Ovary (tissue), 9 donors: ENCODE data around the gene ZNF598. TPM values are rescaled to one million over a fixed set of nuclear protein-coding genes. Genes with fewer than 3 reads are reported as not detected.

Experiments
- DNase-seq, 5 donors: peaks; one replicate each; pipeline ENCODE4 v3.0.0-alpha.2; 2019 to 2020
- H3K27ac ChIP-seq, 2 donors: fragments of 200-600 bp; one replicate each; pipeline versions ENCODE4 v1.5.1 to v1.8.0; 2019 to 2022
- H3K27me3 ChIP-seq: fragments of 200-600 bp; one replicate; pipeline ENCODE4 v1.8.0; 2022
- H3K36me3 ChIP-seq: fragments of 200-600 bp; sonication (generic); one replicate; pipeline ENCODE4 v1.5.1; 2019
- H3K4me1 ChIP-seq: one replicate; pipeline ENCODE4 v1.8.1; 2013; ENCODE audit warnings: mild to moderate bottlenecking, moderate library complexity; ENCODE audit not compliant: insufficient read depth
- H3K4me3 ChIP-seq: fragments of 200-600 bp; sonication (generic); one replicate; pipeline ENCODE4 v1.5.1; 2017
- H3K9me3 ChIP-seq, 2 donors: fragments of 200-600 bp in 1 of 2; sonication (generic) in 1 of 2; one replicate each; pipeline versions ENCODE4 v1.5.1 to v1.8.1; 2013 to 2019; ENCODE audit warnings: mild to moderate bottlenecking in 1 of 2, moderate library complexity in 1 of 2
- EP300 ChIP-seq: sonication (generic); formaldehyde crosslinking; IDR thresholded peaks from one replicate; pipeline ENCODE4 v1.6.1; 2017; ENCODE audit warnings: antibody characterized with exemption
- POLR2A ChIP-seq: fragments of 450-650 bp; IDR thresholded peaks from one replicate; pipeline ENCODE4 v1.6.1; 2017; ENCODE audit warnings: antibody characterized with exemption, mild to moderate bottlenecking, moderate library complexity
- WGBS, 3 donors: extraction: QIAGEN DNeasy Blood & Tissue Kit in 1 of 3; methylation state at CpG; one replicate each; pipeline versions ENCODE4 v1.1.5 to v1.1.7; 2013 to 2017; 5-methylcytosine and 5-hydroxymethylcytosine counted together
- intact Hi-C, 4 donors: fragments of 100-400 bp; cut with DNase I; formaldehyde crosslinking; loops; one replicate each; pipeline versions ENCODE4 v1.11.0 to v1.15.1; 2022 to 2023
- polyA plus RNA-seq, 2 donors: library from polyadenylated mRNA; stranded (reverse); fragments of 200-250 nt in 1 of 2; fragments of 350-450 nt in 1 of 2; fragmentation: Illumina TruSeq in 1 of 2; extraction: RNeasy Lipid Tissue Mini Kit (QIAGEN cat#74804) in 1 of 2; gene quantifications; one replicate each; pipeline ENCODE4 v1.2.3, GENCODE V29; 2013 to 2014
- total RNA-seq, 7 donors: library from RNA; depleted of rRNA in 2 of 7; stranded (reverse); fragments of >200 nt in 2 of 7; fragmentation: NEBNext Ultra II Directional in 3 of 7; extraction: Animal tissue kit (Norgen Biotek cat#: 25700) in 3 of 7; gene quantifications; one replicate each; pipeline versions ENCODE4 v1.1.0 to v1.2.4, GENCODE V29; 2016 to 2023
- TF ChIP-seq, protein P1 (sequence below), 3 donors: fragments of 450-650 bp in 2 of 3; fragments of 200-600 bp in 1 of 3; IDR thresholded peaks; one replicate each; pipeline versions ENCODE4 v1.5.1 to v1.8.0; 2016 to 2022; ENCODE audit warnings: antibody characterized with exemption in 3 of 3, mild to moderate bottlenecking in 1 of 3
- donor health status: DM: no; HTN: no; CAD: no; lungs with moderate emphysema.
- donor health status: DM: no; HTN: no; CAD: no.
- donor health status: Bipolar disorder and iron deficiency.
- donor health status: DM: yes; HTN: yes; CAD: no.
- donor health status: DM: no; HTN: no; CAD: no.
- donor health status: DM: yes; HTN: yes; CAD: no.

ZNF598 gene
- total and polyA plus RNA-seq, 9 donors, result 0.95 to 44.5 (median 30.3) TPM

DNA sequence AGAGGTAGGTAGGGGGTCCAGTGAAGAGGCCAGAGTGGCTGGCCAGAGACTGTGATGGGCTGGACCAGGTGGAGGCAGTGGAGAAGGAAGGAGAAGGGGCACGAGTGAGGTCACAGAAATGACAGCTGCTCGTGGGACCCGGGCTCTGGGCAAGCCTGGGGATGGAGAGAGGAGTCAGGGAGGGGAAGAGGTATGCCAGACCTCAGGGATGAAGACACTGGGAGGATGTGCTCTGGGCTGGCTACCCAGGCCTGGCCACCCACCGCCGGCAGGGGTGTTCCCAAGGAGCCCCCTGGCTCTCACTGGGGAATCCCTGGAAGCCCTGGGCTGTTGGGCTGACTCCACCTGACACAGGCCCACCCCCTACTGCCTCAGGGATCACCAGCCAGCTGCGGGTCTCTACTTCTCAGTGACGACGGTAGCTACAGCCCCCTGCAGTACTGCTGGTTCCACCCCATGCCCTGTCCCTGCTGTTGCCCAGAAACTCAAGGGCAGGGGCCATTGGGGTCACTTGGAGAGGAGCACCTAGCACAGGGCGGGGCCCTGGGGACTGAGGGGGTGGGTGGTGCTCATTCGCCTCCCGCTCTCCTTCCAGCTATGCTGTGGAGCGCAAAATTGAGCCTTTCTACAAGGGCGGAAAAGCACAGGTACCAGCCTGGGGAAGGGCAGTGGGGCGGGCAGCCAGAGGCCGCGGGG is 36.0 kb downstream of the ZNF598 start:
- H3K27ac ChIP-seq, result no peak overlapping the region
- H3K4me1 ChIP-seq, result peaks cover 10% of the 10 kb centered on the region
- H3K27me3 ChIP-seq, result no peaks in the 10 kb centered on the region
- intact Hi-C loops, result no loop called here
- 86 to 91% (median 87%) methylated on average over 16 of the region's 16 CpGs for WGBS, 3 donors
- DNase-seq, result peak in 2 of 5 donors; percentile 23 to 35
- TF ChIP-seq POLR2A (no peak), EP300 (no peak)
- TF ChIP-seq, protein P1, sequence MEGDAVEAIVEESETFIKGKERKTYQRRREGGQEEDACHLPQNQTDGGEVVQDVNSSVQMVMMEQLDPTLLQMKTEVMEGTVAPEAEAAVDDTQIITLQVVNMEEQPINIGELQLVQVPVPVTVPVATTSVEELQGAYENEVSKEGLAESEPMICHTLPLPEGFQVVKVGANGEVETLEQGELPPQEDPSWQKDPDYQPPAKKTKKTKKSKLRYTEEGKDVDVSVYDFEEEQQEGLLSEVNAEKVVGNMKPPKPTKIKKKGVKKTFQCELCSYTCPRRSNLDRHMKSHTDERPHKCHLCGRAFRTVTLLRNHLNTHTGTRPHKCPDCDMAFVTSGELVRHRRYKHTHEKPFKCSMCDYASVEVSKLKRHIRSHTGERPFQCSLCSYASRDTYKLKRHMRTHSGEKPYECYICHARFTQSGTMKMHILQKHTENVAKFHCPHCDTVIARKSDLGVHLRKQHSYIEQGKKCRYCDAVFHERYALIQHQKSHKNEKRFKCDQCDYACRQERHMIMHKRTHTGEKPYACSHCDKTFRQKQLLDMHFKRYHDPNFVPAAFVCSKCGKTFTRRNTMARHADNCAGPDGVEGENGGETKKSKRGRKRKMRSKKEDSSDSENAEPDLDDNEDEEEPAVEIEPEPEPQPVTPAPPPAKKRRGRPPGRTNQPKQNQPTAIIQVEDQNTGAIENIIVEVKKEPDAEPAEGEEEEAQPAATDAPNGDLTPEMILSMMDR (IDR thresholded peaks at IDR 0.05), result no peak
- no peaks in the 10 kb centered on the region for H3K9me3 ChIP-seq
- H3K4me3 ChIP-seq, result no peak overlapping the region
- no peaks in the 10 kb centered on the region for H3K36me3 ChIP-seq

DNA sequence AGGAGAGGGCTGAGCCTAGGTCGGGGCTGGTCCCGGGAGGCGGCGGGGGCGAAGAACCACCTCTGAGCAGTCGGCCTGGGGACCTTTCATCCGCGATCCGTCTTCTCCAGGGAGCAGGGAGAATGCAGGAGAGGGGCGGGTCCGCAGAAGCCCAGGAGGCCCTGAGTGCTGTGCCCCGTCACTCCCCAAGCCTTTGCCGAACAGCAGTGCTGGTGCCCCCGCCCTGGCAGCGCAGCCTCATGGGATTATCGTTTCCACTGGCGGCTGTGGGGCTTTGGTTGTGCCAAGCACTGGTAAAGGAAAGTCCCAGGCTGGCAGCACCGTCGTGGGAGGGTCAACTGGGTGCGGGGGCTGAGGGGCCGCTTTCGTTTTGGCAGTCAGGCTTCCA is 37.1 kb downstream of the ZNF598 start:
- no peaks in the 10 kb centered on the region for H3K27me3 ChIP-seq
- TF ChIP-seq EP300, result no peak
- TF ChIP-seq, protein P1 (IDR thresholded peaks at IDR 0.05), result no peak
- TF ChIP-seq POLR2A, result no peak
- no peaks in the 10 kb centered on the region for H3K9me3 ChIP-seq
- no peaks in the 10 kb centered on the region for H3K36me3 ChIP-seq
- H3K4me3 ChIP-seq, result peak overlapping the region; percentile 100
- intact Hi-C loops, result no loop called here
- H3K4me1 ChIP-seq, result peaks cover 10% of the 10 kb centered on the region
- WGBS, 3 donors, result 1 to 3% (median 2%) methylated on average over 22 of the region's 22 CpGs
- peak overlapping the region in 1 of 2 donors; percentile 63 for H3K27ac ChIP-seq
- peak in 3 of 5 donors; percentile 39 to 54 (median 49) for DNase-seq

DNA sequence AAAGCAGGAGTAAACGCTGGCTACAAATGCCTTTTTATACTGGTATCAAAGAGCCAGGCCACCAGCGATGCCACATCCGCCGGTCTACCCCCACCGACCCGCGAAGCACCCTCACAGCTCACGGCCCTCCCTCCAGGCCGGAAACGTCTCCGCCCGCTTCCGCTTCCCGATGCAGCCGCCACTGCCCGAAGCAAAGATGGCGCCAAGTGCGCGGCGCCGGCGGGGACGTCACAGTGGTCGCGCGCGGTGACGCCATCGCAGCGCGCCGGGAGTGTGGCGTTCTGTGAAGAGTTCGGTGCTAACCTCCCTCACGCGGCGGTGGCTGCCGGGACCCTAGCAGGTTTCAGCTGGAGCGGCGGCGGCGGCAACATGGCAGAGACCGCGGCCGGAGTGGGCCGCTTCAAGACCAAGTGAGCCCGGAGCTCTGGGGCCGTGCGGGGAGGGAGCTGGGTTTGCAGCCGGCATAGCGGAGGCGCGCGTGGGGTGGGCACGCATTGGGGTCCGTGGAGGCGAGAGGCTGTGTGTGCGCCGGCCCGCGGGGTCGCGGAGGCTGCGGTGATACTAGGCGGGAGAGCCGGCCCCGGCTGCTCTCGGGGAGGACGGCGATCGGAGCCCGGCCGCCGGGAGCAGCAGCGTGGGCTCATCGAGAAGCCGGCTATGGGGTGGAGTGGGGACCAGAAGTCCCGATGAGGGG is 37.7 kb downstream of the ZNF598 start, which contains the start of gene TBL3:
Gene TBL3 (plus strand): TSS at position 258 of the 694 bp plus-strand sequence. CDS start 112 bp downstream, at position 370.
- DNase-seq, result peak; percentile 90 to 96 (median 93)
- intact Hi-C loops, result no loop called here
- 0 to 1% (median 0%) methylated on average over 65 to 78 of the region's 78 CpGs for WGBS, 3 donors
- Histone ChIP-seq H3K27ac (peak within 1 kb of the TSS; percentile 63 to 83), H3K4me3 (peak within 1 kb of the TSS; percentile 100), H3K9me3 (no peaks in the 10 kb centered on the region), H3K4me1 (peaks cover 10% of the 10 kb centered on the region), H3K27me3 (no peaks in the 10 kb centered on the region), H3K36me3 (no peaks in the 10 kb centered on the region)
- TF ChIP-seq EP300 (no peak), POLR2A (peak; percentile 95)
- TF ChIP-seq, protein P1 (IDR thresholded peaks at IDR 0.05), result peak in 1 of 3 donors; percentile 40

DNA sequence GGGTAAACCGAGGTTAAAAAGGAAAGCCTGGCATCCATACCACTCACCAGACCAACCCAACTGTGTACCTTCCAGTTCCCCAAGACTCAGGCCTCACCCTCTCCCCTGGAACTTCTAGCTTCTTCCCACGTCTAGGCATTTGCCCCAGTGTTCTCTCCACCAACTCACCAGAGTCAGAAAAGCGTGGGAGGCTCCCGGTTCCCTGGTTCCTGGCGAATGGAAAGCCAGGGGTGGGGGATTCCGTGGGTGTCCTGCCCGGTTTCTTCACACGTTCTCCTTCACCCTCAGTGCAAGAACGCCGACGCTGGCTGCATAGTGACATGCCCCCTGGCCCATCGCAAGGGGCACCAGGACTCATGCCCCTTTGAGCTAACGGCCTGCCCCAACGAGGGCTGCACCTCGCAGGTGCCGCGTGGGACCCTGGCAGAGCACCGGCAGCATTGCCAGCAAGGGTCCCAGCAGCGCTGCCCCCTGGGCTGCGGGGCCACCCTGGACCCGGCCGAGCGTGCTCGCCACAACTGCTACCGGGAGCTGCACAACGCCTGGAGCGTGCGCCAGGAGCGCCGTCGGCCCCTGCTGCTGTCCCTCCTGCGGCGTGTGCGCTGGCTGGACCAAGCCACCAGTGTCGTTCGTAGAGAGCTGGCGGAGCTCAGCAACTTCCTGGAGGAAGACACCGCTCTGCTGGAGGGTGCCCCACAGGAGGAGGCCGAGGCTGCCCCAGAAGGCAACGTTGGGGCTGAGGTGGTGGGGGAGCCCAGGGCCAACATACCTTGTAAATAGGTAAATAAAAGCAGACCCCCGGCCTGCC is 41.3 kb downstream of the ZNF598 start:
- H3K36me3 ChIP-seq, result no peaks in the 10 kb centered on the region
- peaks cover 19% of the 10 kb centered on the region for H3K4me1 ChIP-seq
- no peaks in the 10 kb centered on the region for H3K9me3 ChIP-seq
- no peak overlapping the region for H3K4me3 ChIP-seq
- DNase-seq, result no peak
- H3K27me3 ChIP-seq, result no peaks in the 10 kb centered on the region
- intact Hi-C loops, result loop anchor here in 1 of 4 donors (10.0 kb wide), 1 partner anchor 1334 kb away; the partner anchor contains the start of genes METTL26 and WFIKKN1
- WGBS, 3 donors, result 81 to 87% (median 84%) methylated on average over 36 to 41 of the region's 41 CpGs
- H3K27ac ChIP-seq, result no peak overlapping the region
- TF ChIP-seq POLR2A, result no peak
- TF ChIP-seq, protein P1 (IDR thresholded peaks at IDR 0.05), result no peak
- TF ChIP-seq EP300, result no peak
